HCT116 (cell line): ENCODE results near the gene ZBED2.

Experiments
- CTCF ChIP-seq, 3 experiments: fragments of 200-600 bp in 1 of 3; sonication (generic) in 1 of 3; IDR thresholded peaks in 2 of 3; conservative IDR thresholded peaks in 1 of 3; 2 replicates each; pipeline ENCODE4 v1.5.1; 2012 to 2017; ENCODE audit warnings: low read depth in 2 of 3, low read length in 2 of 3, antibody characterized with exemption in 1 of 3, borderline replicate concordance in 1 of 3, control low read depth in 1 of 3, mild to moderate bottlenecking in 1 of 3, mixed read lengths in 1 of 3, mixed run types in 1 of 3, moderate library complexity in 1 of 3; ENCODE audit not compliant: insufficient read depth in 1 of 3
- EZH2phosphoT487 ChIP-seq: fragments of 200-600 bp; IDR thresholded peaks from 2 replicates; pipeline ENCODE4 v1.6.1; 2018; ENCODE audit warnings: antibody characterized with exemption, borderline replicate concordance
- MAX ChIP-seq: IDR thresholded peaks from 2 replicates; pipeline ENCODE4 v1.6.1; 2012
- REST ChIP-seq: IDR thresholded peaks from 2 replicates; pipeline ENCODE4 v1.6.1; 2012; ENCODE audit warnings: low read depth
- SIN3A ChIP-seq: IDR thresholded peaks from 2 replicates; pipeline ENCODE4 v1.6.1; 2012; ENCODE audit warnings: low read depth
- YY1 ChIP-seq: IDR thresholded peaks from 2 replicates; pipeline ENCODE4 v1.6.1; 2011; ENCODE audit warnings: low read length, low read depth, moderate library complexity, mild to moderate bottlenecking; ENCODE audit not compliant: insufficient replicate concordance; ENCODE audit errors: extremely low read depth
- ZNF274 ChIP-seq: fragments of 200-500 bp; sonication (Bioruptor generic); IDR thresholded peaks from 2 replicates; pipeline ENCODE4 v1.6.1; 2014; ENCODE audit warnings: mild to moderate bottlenecking, low read depth, low read length, inconsistent platforms

GRCh38 chr3:111589303-111590142 lies 5.6 kb downstream of the ZBED2 start:
- TF ChIP-seq CTCF (IDR thresholded peaks at IDR 0.05 in 2 of 3, conservative IDR thresholded peaks at IDR 0.05 in 1 of 3; ENCODE audit: borderline replicate concordance in 1 of 3, insufficient read depth in 1 of 3, low read depth in 2 of 3, low read length in 2 of 3) (no peak), YY1 (no peak), REST (no peak), SIN3A (no peak), EZH2phosphoT487 (no peak), MAX (no peak), ZNF274 (no peak)
